ENCODE results near the gene RBM47.
"Not testable (repeated sequence)": the region's sequence is repeated elsewhere in the genome, so short reads cannot be mapped to it uniquely, and the experiment has no call there.

Gene RBM47

DNA sequence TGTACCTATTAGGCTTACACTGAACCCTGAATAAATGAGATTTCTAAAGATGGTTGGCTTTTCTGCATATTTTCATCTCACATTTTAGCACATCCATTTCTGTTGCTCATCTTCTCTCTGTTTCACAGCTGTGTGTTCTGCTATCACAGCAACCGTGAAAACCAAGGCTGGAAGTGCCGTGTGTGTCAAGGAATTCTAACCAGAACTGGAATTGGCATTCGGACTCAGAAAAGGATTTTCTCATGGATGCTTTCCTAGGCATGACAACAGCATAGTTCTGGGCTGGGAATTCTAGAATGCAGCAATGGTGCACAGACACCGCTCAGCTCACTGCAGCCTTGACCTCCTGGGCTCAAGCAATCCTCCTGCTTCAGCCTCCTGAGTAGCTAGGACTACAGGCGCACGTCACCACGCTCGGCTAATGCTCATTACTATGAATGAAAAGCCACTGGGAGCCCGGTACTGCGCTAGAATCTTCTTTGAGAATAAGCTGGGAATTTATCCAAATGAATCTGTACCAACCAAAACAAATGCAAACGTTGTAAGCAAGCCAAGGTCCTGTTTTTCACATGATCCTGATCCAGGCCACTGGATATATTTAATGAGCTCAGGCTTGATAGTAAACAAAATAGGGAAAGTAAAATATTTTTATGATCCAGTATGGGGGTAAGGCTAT is 105.2 kb downstream of the RBM47 start:
- DNase-seq = no peak

- no peak for DNase-seq
Measured at GRCh38 chr4:40523581-40523980, 106.1 kb downstream of the RBM47 start.

DNA sequence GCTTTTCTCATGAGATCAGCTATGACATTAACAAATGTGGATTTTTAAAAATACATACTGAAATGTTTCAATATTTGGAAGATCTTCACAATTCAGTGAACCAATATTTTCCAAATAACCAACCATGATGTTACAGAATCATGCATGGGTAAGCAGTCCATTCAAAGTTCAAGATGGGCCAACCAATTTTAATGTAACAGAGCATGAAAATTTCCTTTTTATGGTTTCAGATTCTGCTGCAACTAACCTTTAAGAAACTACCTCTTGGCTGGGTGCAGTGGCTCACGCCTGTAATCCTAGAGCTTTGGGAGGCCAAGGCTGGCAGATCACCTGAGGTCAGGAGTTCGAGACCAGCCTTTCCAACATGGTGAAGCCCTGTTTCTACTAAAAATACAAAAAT is 107.7 kb downstream of the RBM47 start:
- no peak for DNase-seq

- no peak for DNase-seq
Measured at GRCh38 chr4:40520533-40520932, 109.1 kb downstream of the RBM47 start.

DNA sequence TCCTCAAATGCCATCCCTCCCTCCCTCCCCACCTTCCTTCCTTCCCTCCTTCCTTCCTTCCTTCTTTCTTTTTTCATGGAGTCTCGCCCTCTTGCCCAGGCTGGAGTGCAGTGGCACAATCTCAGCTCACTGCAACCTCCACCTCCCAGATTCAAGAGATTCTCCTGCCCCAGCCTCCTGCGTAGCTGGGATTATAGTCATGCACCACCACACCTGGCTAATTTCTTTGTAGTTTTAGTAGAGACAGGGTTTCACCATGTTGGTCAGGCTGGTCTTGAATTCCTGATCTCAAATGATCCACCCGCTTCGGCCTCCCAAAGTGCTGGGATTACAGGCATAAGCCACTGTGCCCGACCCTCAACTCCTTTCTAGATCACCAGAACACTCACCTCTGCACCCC is 112.6 kb downstream of the RBM47 start:
- not testable (repeated sequence) for DNase-seq

DNA sequence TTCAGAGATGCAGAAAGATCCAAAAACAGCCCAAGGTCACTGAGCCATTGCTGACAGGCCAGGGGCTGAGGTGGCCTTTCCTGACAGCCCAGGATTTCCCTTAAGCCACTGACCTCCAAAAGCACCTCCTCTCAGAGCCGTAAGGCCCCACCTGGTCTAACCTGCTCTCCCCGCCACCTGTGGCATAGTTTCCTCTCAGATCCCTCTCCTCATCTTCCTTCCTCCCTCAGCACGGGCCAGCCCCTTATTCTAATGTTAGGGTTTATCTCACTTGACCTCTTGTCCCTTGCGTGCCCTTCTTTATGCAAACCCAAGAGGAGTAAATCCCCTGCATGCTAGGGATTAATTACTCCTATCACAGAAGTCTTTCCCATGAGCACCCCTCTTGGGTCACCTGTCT is 113.0 kb downstream of the RBM47 start:
- no peak for DNase-seq

- no peak for DNase-seq
Measured at GRCh38 chr4:40515398-40516293, 114.0 kb downstream of the RBM47 start.

DNA sequence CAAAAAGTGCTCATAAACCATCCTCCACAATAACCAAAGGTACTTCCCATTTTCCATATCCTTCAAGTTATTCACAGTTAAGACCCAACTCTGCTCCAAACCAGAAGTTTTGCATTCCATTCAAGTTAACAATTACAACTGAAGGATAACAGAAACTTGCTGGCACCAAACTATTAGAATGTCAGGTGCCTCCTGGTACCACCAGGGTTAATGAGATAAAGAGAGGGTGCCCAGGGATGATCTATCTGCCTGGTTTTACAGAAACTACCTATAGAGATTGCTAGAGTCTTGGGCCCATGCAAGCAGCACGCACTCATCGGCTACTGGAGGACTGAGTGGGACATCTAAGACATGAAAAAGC is 114.6 kb downstream of the RBM47 start:
- no peak for DNase-seq

GRCh38 chr4:40514497-40514951 is 115.1 kb downstream of the RBM47 start:
- DNase-seq = peak; percentile 79

- no peak for DNase-seq
Measured at GRCh38 chr4:40511036-40511614, 118.5 kb downstream of the RBM47 start.

DNA sequence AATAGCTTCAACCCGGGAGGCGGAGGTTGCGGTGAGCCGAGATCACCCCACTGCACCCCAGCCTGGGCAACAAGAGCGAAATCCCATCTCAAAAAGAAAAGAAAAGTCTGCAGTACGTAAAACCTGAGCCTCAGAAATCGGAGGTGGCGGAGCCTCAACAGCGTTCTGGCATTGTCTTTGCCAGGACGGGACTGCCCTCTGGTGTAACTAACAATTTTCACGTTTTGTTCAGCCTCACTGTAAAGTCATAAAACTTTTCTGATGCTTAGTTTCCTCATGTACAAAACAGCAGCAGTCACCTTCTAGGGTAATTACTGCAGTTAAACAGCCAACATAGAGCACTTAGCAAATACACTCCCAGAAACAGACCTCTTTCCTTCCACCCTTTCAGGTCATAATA is 121.7 kb downstream of the RBM47 start:
- no peak for DNase-seq

GRCh38 chr4:40506492-40506891 is 123.2 kb downstream of the RBM47 start:
- no peak for DNase-seq

- no peak for DNase-seq
Measured at GRCh38 chr4:40506066-40506465, 123.6 kb downstream of the RBM47 start.

DNA sequence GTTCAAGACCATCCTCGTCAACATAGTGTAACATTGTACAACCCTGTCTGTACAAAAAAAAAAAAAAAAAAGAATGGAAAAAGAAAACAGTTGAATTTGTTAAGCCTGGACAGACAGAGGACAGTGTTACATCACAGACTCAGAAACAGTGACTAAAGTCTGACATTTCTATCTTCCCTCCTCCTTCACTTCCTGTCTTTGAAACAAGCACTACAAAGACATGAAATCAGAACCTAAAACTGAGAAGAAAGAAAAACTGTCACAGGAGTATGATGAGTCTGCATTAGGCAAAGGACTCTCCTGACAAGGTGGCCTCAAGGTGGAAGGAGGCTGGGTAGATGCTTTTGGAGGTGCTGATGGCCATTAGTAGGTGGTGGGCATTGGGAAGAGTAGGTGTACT is 126.7 kb downstream of the RBM47 start:
- no peak for DNase-seq

DNA sequence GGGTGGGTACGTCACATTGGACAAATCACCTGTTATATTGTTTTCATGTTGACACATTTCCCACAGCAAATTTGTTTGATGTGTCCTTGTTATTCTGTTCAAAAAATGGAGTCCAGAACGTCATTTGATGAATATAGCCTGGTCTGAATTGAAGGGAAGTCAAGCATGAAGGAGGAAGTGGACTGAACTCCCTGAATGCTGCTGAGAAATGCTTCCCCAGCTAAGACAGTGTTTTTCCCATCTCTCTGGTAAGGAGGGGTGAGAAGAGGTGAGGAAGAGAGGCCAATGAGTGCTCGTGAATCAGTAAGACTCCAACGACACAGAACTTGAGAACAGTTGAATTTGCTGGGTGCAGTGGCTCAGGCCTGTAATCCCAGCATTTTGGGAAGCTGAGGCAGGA is 127.4 kb downstream of the RBM47 start:
- DNase-seq = no peak

DNA sequence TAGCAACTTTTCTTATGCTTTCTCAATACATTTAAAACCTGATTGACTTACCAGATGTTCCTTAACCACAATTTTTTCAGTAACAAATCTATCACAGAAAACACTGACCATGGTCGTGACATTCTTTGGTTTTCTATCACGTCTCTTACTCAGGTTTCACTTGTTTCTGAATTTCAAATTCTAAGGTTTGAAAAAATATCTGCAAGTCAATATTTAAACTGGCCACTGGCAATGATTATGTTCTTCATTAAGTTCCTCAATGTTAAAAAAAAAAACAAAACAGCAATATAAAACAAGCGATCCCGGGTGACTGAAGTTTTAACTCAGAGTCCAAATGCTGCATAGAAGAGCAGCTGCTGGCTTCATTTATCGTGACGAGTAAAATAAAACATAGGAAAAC is 128.9 kb downstream of the RBM47 start:
- DNase-seq = no peak

- no peak for DNase-seq
Measured at GRCh38 chr4:40493160-40493559, 136.5 kb downstream of the RBM47 start.

DNA sequence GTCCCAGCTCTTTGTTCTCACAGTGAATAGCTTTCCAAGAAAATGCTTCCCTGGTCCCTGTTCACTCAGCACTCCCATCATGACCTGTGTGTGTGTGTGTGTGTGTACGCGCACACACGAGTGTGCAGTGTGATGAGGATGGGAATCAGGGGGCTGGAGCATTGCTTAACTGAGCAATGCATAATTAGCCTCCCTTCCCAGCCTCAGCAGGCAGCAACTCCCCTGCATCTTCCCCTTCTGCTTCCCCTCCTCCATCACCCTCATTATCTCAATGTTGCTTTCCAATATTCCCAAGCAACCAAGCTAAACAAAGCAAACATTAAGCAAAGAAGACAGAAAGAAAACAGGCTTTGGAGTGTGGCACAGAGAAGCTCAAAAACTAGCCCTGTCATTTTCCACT is 137.0 kb downstream of the RBM47 start:
- DNase-seq = no peak

DNA sequence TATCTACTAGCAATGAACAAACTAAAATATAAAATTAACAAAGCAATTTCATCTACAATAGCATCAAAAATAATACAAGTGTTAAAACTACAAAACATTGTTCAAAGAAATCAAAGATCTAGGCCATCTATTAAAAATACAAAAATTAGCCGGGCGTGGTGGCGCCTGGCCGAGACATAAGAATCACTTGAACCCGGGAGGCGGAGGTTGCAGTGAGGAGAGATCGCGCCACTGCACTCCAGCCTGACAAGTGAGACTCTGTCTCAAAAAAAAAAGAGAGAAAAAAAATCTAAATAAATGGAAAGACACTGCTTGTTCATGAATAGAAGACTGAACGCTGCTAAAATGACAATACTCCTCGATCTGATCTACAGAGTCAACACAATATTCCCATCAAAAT is 139.2 kb downstream of the RBM47 start:
- DNase-seq = no peak

DNA sequence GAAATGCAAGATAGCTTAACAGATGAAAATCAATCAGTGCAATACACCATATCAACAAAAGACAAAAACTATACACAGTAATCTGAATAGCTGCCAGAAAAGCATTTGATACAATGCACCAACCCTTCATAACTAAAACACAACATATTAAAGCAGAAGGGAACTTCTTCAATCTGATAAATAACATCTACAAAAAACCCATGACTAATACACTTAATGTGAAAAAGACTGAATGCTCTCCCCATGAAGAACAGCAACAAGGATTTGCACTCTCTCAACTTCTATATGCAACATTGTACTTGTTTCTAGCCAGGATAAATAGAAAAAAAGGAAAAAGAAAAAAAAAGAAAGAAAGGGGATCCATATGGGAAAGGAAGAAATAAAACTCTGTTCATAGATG is 139.7 kb downstream of the RBM47 start:
- no peak for DNase-seq

DNA sequence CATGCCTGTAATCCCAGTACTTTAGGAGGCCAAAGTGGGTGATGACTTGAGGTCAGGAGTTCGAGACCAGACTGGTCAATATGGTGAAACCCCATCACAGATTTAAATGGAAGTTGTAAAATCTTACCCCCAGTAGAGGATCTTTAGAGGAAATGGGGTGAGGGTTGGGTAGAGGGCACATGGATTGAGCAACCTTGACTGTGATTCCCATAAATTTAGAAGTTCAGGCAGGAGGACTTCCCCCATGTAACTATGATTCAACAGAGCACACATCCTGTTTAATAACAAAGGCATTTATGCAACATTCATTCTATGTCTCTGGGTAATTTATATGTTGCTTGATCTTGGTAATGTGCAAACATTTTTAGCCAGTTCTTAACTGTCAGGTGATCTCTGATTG is 143.1 kb downstream of the RBM47 start:
- DNase-seq = no peak

DNA sequence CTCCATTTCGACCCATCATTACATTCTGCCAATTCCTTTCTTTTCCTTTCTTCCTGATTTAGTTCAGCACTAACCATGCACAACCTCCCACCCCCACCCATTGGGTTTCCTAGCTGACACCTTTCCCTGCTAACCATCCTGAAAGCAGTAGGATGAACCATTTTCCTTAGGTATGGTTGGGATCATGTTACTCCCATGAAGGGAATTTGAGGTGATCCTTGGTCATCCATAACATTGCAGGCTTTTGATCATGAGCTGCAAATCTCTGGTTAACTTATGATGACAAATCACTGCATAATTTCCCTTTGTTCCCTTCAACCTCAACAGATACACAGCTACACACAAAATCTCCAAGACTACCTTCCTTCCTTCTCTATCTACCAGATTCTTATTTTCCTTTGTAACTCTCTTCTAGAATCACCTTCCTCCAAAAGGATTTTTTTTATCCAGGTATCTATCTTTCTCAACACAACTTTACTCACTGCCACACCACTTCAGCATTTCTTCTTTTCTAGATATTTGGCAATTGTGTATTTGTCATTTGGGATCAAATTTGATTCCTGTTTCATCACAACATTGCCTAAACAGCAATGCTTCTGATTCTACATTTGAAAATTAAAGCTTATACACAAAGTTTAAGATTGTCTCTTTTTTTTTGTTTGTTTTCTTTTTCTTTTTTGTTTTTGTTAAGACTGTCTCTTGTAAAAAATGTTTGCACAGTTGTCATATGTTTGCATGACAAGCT is 145.1 kb downstream of the RBM47 start:
- DNase-seq = no peak

GRCh38 chr4:40482985-40483647 is 146.5 kb downstream of the RBM47 start:
- peak; percentile 90 for DNase-seq
